Karpas-422 (cell line): ENCODE results near the gene TCAP. TPM values are rescaled to one million over a fixed set of nuclear protein-coding genes. Genes with fewer than 3 reads are reported as not detected.

Experiments
- DNase-seq: peaks from one replicate; pipeline ENCODE4 v3.0.0-alpha.2; 2015
- H2AFZ ChIP-seq: fragments of 200-600 bp; sonication (generic); 2 replicates; pipeline ENCODE4 v1.6.1; 2014; ENCODE audit warnings: antibody characterized with exemption, low read length, mixed read lengths
- H3K27ac ChIP-seq: fragments of 200-600 bp; sonication (generic); 2 replicates; pipeline ENCODE4 v1.5.1; 2014; ENCODE audit warnings: mild to moderate bottlenecking, low read length, moderate library complexity
- H3K27me3 ChIP-seq: fragments of 200-600 bp; sonication (generic); 2 replicates; pipeline ENCODE4 v1.6.1; 2014; ENCODE audit warnings: low read length, mixed read lengths
- H3K36me3 ChIP-seq: fragments of 200-600 bp; sonication (generic); 2 replicates; pipeline ENCODE4 v1.6.1; 2014; ENCODE audit warnings: low read length, mixed read lengths; ENCODE audit not compliant: insufficient read depth
- H3K4me1 ChIP-seq: fragments of 200-600 bp; sonication (generic); 2 replicates; pipeline ENCODE4 v1.6.1; 2014; ENCODE audit warnings: mild to moderate bottlenecking, low read length, mixed read lengths
- H3K4me2 ChIP-seq: fragments of 200-600 bp; sonication (generic); 2 replicates; pipeline ENCODE4 v1.6.1; 2014; ENCODE audit warnings: low read length, low read depth, mild to moderate bottlenecking; ENCODE audit not compliant: poor library complexity, severe bottlenecking
- H3K4me3 ChIP-seq: fragments of 200-600 bp; sonication (generic); 2 replicates; pipeline ENCODE4 v1.5.1; 2014; ENCODE audit warnings: mild to moderate bottlenecking, antibody characterized with exemption, low read length, mixed read lengths
- H3K79me2 ChIP-seq: fragments of 200-600 bp; sonication (generic); 2 replicates; pipeline ENCODE4 v1.6.1; 2014; ENCODE audit warnings: mild to moderate bottlenecking, low read length, mixed read lengths
- H3K9ac ChIP-seq: fragments of 200-600 bp; sonication (generic); 2 replicates; pipeline ENCODE4 v1.6.0; 2014; ENCODE audit warnings: low read length
- H3K9me2 ChIP-seq: fragments of 200-600 bp; sonication (generic), shearing (Covaris generic); replicated peaks from 2 replicates; pipeline ENCODE4 v1.6.0; 2014; ENCODE audit warnings: mild to moderate bottlenecking, low read length, moderate library complexity; ENCODE audit not compliant: insufficient read depth
- H3K9me3 ChIP-seq: fragments of 300-700, 200-600 bp; sonication (generic); 2 replicates; pipeline ENCODE4 v1.6.1; 2014; ENCODE audit warnings: low read length, mixed read lengths
- H4K20me1 ChIP-seq: fragments of 200-600 bp; sonication (generic); 2 replicates; pipeline ENCODE4 v1.6.1; 2014; ENCODE audit warnings: mild to moderate bottlenecking, antibody characterized with exemption, low read length, low read depth; ENCODE audit not compliant: insufficient read depth
- total RNA-seq: library from RNA; depleted of rRNA; stranded (reverse); fragments of >200 nt; shearing (Covaris generic); gene quantifications from 2 replicates; pipeline ENCODE4 v1.2.3, GENCODE V29; 2014; ENCODE audit warnings: low replicate concordance

Gene TCAP
- total RNA-seq, 1 experiment from 2014 or later = 1.5 TPM

DNA sequence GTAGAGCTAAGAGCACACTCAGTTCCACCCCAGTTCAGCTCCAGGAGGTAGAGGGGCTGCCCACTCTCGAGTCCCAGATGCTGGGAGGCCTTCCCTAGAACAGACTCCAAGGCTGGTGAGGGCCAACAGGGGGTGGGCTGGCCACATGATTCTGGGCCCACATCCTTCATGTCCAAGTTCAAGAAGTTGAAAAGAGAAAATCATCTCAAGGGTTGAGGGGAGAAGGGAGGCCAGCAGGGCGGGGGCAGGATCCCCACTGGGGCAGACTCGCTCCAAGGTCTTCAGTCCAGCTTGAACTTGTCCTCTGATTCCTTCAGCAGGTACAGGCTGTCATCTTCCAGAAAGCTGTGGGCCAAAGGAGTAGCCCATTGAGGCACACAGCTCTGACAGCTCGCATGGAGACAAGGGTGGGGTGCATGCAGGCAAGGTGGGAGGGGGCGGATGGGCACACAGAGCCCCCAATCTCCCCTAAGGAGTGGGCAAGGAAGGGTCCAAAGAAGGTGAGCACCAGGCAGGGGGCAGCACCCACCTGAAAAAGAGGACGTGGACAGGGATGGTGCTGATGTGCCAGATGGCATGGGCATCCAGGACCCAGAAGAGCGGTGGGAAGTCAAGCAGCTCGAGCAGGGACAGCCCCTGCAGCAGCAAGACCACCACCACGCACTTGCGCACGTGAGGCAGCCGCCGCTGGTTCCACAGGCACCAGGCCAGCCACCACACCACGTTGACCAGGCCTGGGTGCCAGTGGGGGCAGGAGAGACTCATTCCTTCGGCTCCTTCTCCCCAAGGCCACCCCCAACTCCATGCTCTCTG lies 7.6 kb downstream of the TCAP start:
- Histone ChIP-seq H3K4me2 (no peak overlapping the region), H3K9ac (no peak overlapping the region)

DNA sequence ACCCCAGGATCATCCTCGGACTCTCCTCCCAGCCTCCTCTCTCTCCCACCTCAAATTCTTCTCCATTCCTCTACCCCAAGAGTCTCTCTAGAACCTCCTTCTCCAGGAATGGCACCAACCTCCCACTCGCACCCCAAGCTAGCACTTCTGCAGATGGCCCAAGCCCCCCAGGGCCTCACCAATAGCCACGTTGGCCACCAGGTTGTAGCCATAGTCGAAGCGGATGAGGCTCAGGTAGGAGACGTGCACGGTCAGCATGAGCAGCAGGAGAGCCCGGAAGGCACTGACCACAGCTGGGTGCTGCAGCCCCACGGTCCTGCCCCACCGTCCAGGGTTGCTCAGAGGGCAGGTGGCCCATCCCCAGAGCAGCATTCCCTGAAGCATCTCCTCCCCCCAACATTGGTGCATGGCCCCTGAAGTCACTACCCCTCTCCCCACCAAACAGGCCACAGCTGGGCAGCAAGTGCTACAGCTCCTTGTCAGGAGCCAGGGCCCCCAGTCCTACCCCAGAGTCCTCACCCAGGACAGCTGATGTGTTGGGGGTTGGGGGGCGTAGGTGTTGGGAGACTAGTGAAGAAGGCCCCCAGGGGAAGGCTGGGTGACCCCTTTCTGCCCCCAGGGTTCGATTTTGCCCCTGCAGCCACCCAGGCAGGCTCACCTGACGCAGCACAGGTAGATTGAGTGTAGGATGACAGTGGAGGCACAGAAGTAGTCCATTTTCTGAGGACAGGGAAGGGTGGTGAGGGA lies 8.4 kb downstream of the TCAP start:
- Histone ChIP-seq H3K27me3 (no peaks in the 10 kb centered on the region), H3K4me3 (no peak overlapping the region), H3K9ac (peak overlapping the region; percentile 20; the same call in 1 of the 2 replicates), H3K36me3 (no peaks in the 10 kb centered on the region), H3K9me3 (no peaks in the 10 kb centered on the region), H3K27ac (no peak overlapping the region), H3K4me2 (no peak overlapping the region), H4K20me1 (no peaks in the 10 kb centered on the region), H3K9me2 (no peaks in the 10 kb centered on the region), H2AFZ (no peak overlapping the region), H3K4me1 (peaks cover 56% of the 10 kb centered on the region), H3K79me2 (no peaks in the 10 kb centered on the region)
- DNase-seq = no peak

More for the DNA sequence above, 7.6 kb downstream of the TCAP start:
- DNase-seq = no peak
- Histone ChIP-seq H3K27ac (no peak overlapping the region), H3K79me2 (no peaks in the 10 kb centered on the region), H3K36me3 (no peaks in the 10 kb centered on the region), H3K27me3 (no peaks in the 10 kb centered on the region), H3K4me3 (no peak overlapping the region), H4K20me1 (no peaks in the 10 kb centered on the region), H3K4me1 (peaks cover 59% of the 10 kb centered on the region), H3K9me2 (no peaks in the 10 kb centered on the region), H3K9me3 (no peaks in the 10 kb centered on the region), H2AFZ (no peak overlapping the region)

DNA sequence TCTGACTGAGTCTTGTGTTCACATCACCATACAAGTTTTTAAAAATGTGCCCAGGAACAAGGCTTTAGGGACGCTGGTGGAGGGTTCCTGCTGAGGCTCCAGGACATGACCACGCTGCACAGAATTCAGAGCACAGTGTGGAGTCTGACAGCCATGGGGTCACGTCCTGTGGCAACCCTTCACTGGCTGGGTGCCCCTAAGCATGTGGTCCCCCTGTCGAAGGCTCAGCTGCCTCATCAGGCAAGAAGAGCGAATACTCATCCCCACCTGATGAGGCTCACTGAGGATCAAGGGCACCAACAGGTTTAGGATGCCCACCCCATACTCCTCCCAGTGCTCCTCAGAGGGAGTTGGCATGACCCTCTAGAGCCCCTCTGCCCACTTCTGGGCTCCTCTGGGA lies 9.0 kb downstream of the TCAP start:
- no peaks in the 10 kb centered on the region for H3K9me2 ChIP-seq
- no peaks in the 10 kb centered on the region for H3K36me3 ChIP-seq
- H4K20me1 ChIP-seq = no peaks in the 10 kb centered on the region
- H3K4me3 ChIP-seq = peak overlapping the region; percentile 49; the same call in 1 of the 2 replicates
- H2AFZ ChIP-seq = no peak overlapping the region
- H3K27ac ChIP-seq = peak overlapping the region; percentile 67
- H3K79me2 ChIP-seq = no peaks in the 10 kb centered on the region
- H3K9ac ChIP-seq = peak overlapping the region; percentile 44
- no peak for DNase-seq
- no peaks in the 10 kb centered on the region for H3K27me3 ChIP-seq
- no peaks in the 10 kb centered on the region for H3K9me3 ChIP-seq
- H3K4me2 ChIP-seq = peak overlapping the region; percentile 61
- H3K4me1 ChIP-seq = peaks cover 56% of the 10 kb centered on the region

DNA sequence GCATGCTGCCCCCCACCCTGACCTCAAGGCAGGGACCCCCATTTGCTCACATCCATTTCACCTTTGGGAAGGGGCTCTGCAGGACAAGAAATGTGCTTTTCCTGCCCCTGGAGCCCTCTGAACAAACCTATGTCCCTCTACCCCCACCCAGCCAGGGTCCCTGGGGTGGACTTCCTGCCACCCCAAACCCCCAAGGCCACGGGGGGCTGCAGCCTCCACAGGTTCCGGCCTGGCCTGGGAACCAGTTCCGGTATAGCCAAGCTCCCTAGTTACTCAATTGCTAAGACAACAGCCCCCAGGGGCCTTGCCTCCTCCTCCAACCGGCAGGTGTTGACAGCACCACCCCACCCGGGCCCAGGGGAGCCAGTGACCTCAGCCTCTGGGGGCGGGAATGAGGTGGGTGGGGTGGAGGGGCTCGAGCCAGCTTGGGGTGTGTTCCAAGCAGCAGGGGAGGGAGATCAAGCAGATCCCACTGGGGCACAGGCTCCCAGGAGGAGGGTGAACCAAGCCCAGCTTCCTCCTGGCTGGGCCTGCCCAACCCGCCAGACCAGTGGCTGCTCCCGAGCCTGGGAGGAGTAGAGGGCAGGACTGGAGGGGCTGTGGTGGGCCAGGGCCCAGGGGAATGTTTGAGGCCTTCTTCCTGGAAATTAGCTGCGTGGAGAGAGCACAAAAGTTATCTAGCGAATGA lies 9.7 kb downstream of the TCAP start:
- no peaks in the 10 kb centered on the region for H3K36me3 ChIP-seq
- H3K4me2 ChIP-seq = peak overlapping the region; percentile 61
- peaks cover 63% of the 10 kb centered on the region for H3K4me1 ChIP-seq
- DNase-seq = peak; percentile 86
- H4K20me1 ChIP-seq = no peaks in the 10 kb centered on the region
- H3K27ac ChIP-seq = peak overlapping the region; percentile 67
- no peaks in the 10 kb centered on the region for H3K9me2 ChIP-seq
- H3K4me3 ChIP-seq = peak overlapping the region; percentile 49; the same call in 1 of the 2 replicates
- no peak overlapping the region for H2AFZ ChIP-seq
- no peaks in the 10 kb centered on the region for H3K27me3 ChIP-seq
- H3K79me2 ChIP-seq = no peaks in the 10 kb centered on the region
- H3K9ac ChIP-seq = peak overlapping the region; percentile 44
- no peaks in the 10 kb centered on the region for H3K9me3 ChIP-seq

DNA sequence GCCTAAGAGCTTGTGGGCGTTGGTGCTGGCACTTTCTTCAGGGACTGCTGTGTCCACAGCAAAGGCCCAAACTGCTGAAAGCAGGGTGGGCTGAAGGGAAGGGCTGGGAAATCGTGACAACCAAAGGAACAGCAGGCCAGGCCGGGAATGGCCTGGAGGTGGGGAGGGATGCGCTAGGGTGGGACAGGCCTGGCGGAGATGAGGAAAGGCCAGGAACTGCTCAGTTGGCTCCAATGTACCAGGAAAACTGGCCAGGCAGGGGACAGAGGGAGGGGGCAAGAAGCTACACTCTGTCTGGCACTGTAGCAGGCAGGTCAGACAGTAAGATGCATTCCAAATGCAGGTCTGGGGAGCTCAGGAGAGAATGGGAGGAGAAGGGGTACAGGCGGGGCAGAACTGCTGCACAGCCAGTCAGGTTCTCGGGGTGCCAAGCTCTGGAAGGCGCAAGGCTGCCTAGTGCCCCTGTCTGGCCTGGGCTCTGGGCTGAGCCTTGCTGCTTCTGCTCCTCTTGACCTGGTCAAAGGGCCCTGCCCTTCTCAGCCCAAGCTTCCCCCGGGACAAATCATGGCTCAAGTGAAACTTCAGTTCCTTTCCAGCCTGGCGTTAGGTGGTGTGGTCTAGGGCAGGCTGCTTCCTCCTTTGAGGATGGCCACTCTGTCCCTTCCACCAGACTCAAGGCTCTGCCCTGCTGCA lies 10.4 kb downstream of the TCAP start:
- H3K79me2 ChIP-seq = no peaks in the 10 kb centered on the region

DNA sequence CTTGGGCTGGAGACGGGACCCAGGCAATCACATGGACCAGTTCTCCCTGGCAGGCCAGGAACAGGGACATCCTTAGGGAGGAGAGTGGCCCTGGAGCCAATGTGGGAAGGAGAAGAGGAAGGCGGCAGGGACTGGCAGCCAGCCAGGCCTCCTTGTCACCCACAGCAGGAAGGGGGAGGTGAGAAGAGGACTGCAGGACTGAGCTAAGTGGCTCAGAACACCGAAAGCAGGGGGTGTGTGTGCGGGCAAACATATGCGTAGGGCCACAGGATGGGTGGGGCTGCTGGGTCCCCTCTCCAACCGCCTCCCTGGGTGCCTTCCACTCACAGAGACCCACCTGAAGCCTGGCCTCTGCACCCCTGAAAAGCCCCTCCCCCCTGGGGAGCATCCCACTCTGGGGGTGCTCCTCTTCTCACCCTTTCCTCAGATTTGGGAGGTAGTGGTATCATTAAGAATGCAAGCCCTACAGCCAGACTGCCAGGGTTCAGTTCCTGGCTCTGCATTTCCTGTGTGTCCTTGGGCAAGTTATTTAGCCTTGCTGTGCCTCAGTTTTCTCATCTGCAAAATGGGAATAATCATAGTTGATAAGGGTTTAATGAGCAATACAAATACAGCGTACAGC lies 11.2 kb downstream of the TCAP start:
- H3K4me2 ChIP-seq = no peak overlapping the region
- H3K9ac ChIP-seq = peak overlapping the region; percentile 45
- H3K27ac ChIP-seq = peak overlapping the region; percentile 67
- H3K9me2 ChIP-seq = no peaks in the 10 kb centered on the region
- no peak overlapping the region for H3K4me3 ChIP-seq
- H3K36me3 ChIP-seq = no peaks in the 10 kb centered on the region
- H2AFZ ChIP-seq = no peak overlapping the region
- H3K9me3 ChIP-seq = no peaks in the 10 kb centered on the region
- H3K4me1 ChIP-seq = peaks cover 73% of the 10 kb centered on the region
- peak; percentile 60 for DNase-seq
- H3K27me3 ChIP-seq = no peaks in the 10 kb centered on the region
- H4K20me1 ChIP-seq = no peaks in the 10 kb centered on the region
- H3K79me2 ChIP-seq = no peaks in the 10 kb centered on the region

More for the DNA sequence above, 10.4 kb downstream of the TCAP start:
- Histone ChIP-seq H3K36me3 (no peaks in the 10 kb centered on the region), H3K9me2 (no peaks in the 10 kb centered on the region), H3K4me3 (no peak overlapping the region), H3K27me3 (no peaks in the 10 kb centered on the region), H3K9ac (peak overlapping the region; percentile 45), H4K20me1 (no peaks in the 10 kb centered on the region), H3K4me2 (peak overlapping the region; percentile 61), H3K4me1 (peaks cover 70% of the 10 kb centered on the region), H2AFZ (no peak overlapping the region), H3K27ac (peak overlapping the region; percentile 67), H3K9me3 (no peaks in the 10 kb centered on the region)
- no peak for DNase-seq

DNA sequence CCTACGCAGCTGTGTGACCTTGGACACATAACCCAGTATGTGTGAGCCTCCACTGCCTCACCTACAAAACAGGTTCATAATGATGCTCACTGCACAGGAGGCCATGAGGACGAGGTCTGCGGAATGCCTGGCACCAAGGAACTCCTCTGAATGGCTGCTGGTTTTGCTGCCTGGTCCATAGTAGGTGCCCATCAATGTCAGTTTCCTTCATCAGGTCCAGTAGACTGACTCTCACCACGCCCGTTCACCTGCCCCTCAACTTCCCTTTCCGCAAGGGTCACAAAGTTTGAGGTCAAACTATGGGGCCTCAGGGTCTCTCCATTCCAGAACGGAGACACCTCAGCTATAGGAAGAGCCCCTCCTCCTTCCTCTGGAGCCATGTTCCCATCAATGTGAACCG lies 11.9 kb downstream of the TCAP start:
- Histone ChIP-seq H4K20me1 (no peaks in the 10 kb centered on the region), H3K9me3 (no peaks in the 10 kb centered on the region), H3K27me3 (no peaks in the 10 kb centered on the region), H3K9me2 (no peaks in the 10 kb centered on the region), H3K4me3 (no peak overlapping the region), H3K4me2 (peak overlapping the region; percentile 50), H2AFZ (no peak overlapping the region), H3K27ac (no peak overlapping the region; the same call in 1 of the 2 replicates), H3K9ac (peak overlapping the region; percentile 37; the same call in 1 of the 2 replicates), H3K79me2 (no peaks in the 10 kb centered on the region), H3K4me1 (peaks cover 69% of the 10 kb centered on the region), H3K36me3 (no peaks in the 10 kb centered on the region)
- no peak for DNase-seq
